ENCODE measurements around the gene MMP1.

GRCh38 chr11:102760344-102761035 lies 37.5 kb downstream of the MMP1 start:
- TF ChIP-seq POLR2A (IDR thresholded peaks at IDR 0.05) (no peak), CTCF (IDR thresholded peaks at IDR 0.05) (no peak)
